HepG2 (cell line): ENCODE measurements around the gene LHFPL6. TPM values are rescaled to one million over a fixed set of nuclear protein-coding genes. Genes with fewer than 3 reads are reported as not detected.

Source experiments
- ATAC-seq: fragments of 200-7000 bp; cut with Tn5 transposase; 3 replicates; pipeline ENCODE4 v1.9.1; 2020; ENCODE audit warnings: mild to moderate bottlenecking, moderate library complexity
- BruUV-seq: library from RNA; stranded (reverse); fragments of 400-500 nt; replicated peaks from 2 replicates; lab custom pipeline; 2021; lab: Mats Ljungman, UMichigan
- CTCF ChIA-PET: fragments of 300-600 bp; formaldehyde crosslinking; extraction: SDS; loops from one replicate; lab custom pipeline; 2021; ENCODE audit warnings: low total read pairs, inconsistent platforms, low intra/inter-chr PET ratio; lab: Yijun Ruan, JAX
- POLR2A ChIA-PET: fragments of 350-600 bp; sonication (Branson Sonifier 250); formaldehyde crosslinking; loops from one replicate; lab custom pipeline; 2020; ENCODE audit warnings: antibody characterized with exemption, inconsistent platforms; lab: Yijun Ruan, JAX
- DNase-seq: peaks from one replicate; pipeline ENCODE4 v3.0.0-alpha.2; 2015; ENCODE audit warnings: low spot score
- FAIRE-seq: peaks from 3 replicates; lab custom pipeline; 2011; peaks lifted over from hg19 to GRCh38; lab: Jason Lieb, UNC
- H2AFZ ChIP-seq: one replicate; pipeline ENCODE4 v1.6.1; 2011; ENCODE audit warnings: low read length, inconsistent platforms
- H3K27ac ChIP-seq: fragments of 300-600 bp; 3 replicates; pipeline ENCODE4 v1.8.0; 2011; ENCODE audit warnings: mixed run types, mild to moderate bottlenecking, mixed read lengths, low read length, inconsistent platforms; ENCODE audit not compliant: insufficient read depth; ENCODE audit errors: extremely low read length
- H3K27me3 ChIP-seq, 2 experiments: fragments of 200-600 bp in 1 of 2; 2 replicates in 1 of 2; 3 replicates in 1 of 2; pipeline versions ENCODE4 v1.6.0 to v1.8.0; 2011; ENCODE audit warnings: low read length in 2 of 2, mild to moderate bottlenecking in 2 of 2, moderate library complexity in 2 of 2, inconsistent platforms in 1 of 2; ENCODE audit not compliant: insufficient read depth in 2 of 2, control insufficient read depth in 1 of 2
- H3K36me3 ChIP-seq, 2 experiments: fragments of 200-600 bp in 1 of 2; replicated peaks in 1 of 2; 2 replicates in 1 of 2; 3 replicates in 1 of 2; pipeline versions ENCODE4 v1.5.1 to v1.8.0; 2011; ENCODE audit warnings: low read length in 2 of 2, inconsistent platforms in 1 of 2; ENCODE audit not compliant: insufficient read depth in 2 of 2, control insufficient read depth in 1 of 2
- H3K4me1 ChIP-seq: 2 replicates; pipeline ENCODE4 v1.5.1; 2012; ENCODE audit warnings: low read length, inconsistent platforms; ENCODE audit not compliant: insufficient read depth
- H3K4me2 ChIP-seq: 2 replicates; pipeline ENCODE4 v1.6.0; 2011; ENCODE audit warnings: low read depth, low read length, inconsistent platforms
- H3K4me3 ChIP-seq, 3 experiments: fragments of 200-600 bp in 1 of 3; sonication (generic), shearing (Covaris generic) in 1 of 3; replicated peaks in 1 of 3; 2 replicates each; pipeline ENCODE4 v1.5.1; 2011 to 2016; ENCODE audit warnings: low read length in 3 of 3, inconsistent platforms in 2 of 3, low read depth in 2 of 3, mild to moderate bottlenecking in 2 of 3, control low read depth in 1 of 3, mixed read lengths in 1 of 3; ENCODE audit not compliant: insufficient read depth in 1 of 3
- H3K79me2 ChIP-seq: one replicate; pipeline ENCODE4 v1.6.1; 2011; ENCODE audit warnings: low read length, inconsistent platforms; ENCODE audit not compliant: insufficient read depth
- H3K9ac ChIP-seq: 2 replicates; pipeline ENCODE4 v1.6.0; 2011; ENCODE audit warnings: mild to moderate bottlenecking, low read depth, low read length, inconsistent platforms; ENCODE audit not compliant: insufficient read depth
- H3K9me3 ChIP-seq: 2 replicates; pipeline ENCODE4 v1.5.1; 2012; ENCODE audit warnings: mild to moderate bottlenecking, low read length
- H4K20me1 ChIP-seq: 2 replicates; pipeline ENCODE4 v1.6.0; 2011; ENCODE audit warnings: inconsistent platforms, mild to moderate bottlenecking, low read length, moderate library complexity; ENCODE audit not compliant: insufficient read depth
- KLF16 ChIP-seq, 2 experiments: sonication (generic) in 1 of 2; formaldehyde crosslinking in 1 of 2; IDR thresholded peaks; 2 replicates each; pipeline versions ENCODE4 v1.6.1 to v1.8.0; 2016 to 2023; ENCODE audit warnings: missing genetic modification reagents in 2 of 2, missing compliant biosample characterization in 1 of 2
- MAF1 ChIP-seq: sonication (generic); formaldehyde crosslinking; IDR thresholded peaks from 2 replicates; pipeline ENCODE4 v1.5.0; 2020; ENCODE audit warnings: missing genetic modification reagents, borderline replicate concordance
- POGK ChIP-seq: sonication (generic); formaldehyde crosslinking; conservative IDR thresholded peaks from 2 replicates; pipeline ENCODE4 v1.8.0; 2022; ENCODE audit warnings: mild to moderate bottlenecking, moderate library complexity, missing genetic modification reagents
- SRSF4 ChIP-seq: fragments of 200-400 bp; formaldehyde crosslinking; IDR thresholded peaks from one replicate; pipeline ENCODE4 v1.6.1; 2018; ENCODE audit warnings: mild to moderate bottlenecking, low read depth, low read length, moderate library complexity; ENCODE audit not compliant: poor library complexity, severe bottlenecking
- ZNF235 ChIP-seq: sonication (generic); formaldehyde crosslinking; IDR thresholded peaks from 2 replicates; pipeline ENCODE4 v1.8.1; 2023; ENCODE audit warnings: mild to moderate bottlenecking, missing genetic modification reagents, borderline replicate concordance
- ZUFSP ChIP-seq: sonication (generic); formaldehyde crosslinking; IDR thresholded peaks from 2 replicates; pipeline ENCODE4 v1.9.0; 2021; ENCODE audit warnings: missing genetic modification reagents, mild to moderate bottlenecking, borderline replicate concordance
- WGBS: methylation state at CpG from one replicate; pipeline ENCODE4 v1.1.6; 2017; ENCODE audit warnings: low lambda C conversion rate; 5-methylcytosine and 5-hydroxymethylcytosine counted together
- in situ Hi-C: cut with HindIII; loops from 2 replicates; pipeline ENCODE4 v1.10.0; 2017; ENCODE audit warnings: low pct_unique_long_range_greater_than_20kb; ENCODE audit not compliant: extremely low pct_ligation_motif_present
- intact Hi-C: fragments of 100-400 bp; cut with micrococcal nuclease; formaldehyde crosslinking; loops from one replicate; pipeline ENCODE4 v1.10.0; 2022; ENCODE audit not compliant: unreplicated experiment
- polyA plus RNA-seq, 8 experiments: library from polyadenylated mRNA; depleted of rRNA in 3 of 8; stranded (reverse) in 7 of 8; unstranded in 1 of 8; fragments of >200 nt; fragmentation: Illumina TruSeq in 4 of 8; extraction: Trizol in 4 of 8; gene quantifications; 2 replicates each; pipeline versions ENCODE4 v1.2.1 to v1.2.3, GENCODE V29; 2011 to 2016; ENCODE audit warnings: low read depth in 4 of 8, missing spikeins in 1 of 8, mixed read lengths in 1 of 8; ENCODE audit not compliant: insufficient read depth in 1 of 8
- total RNA-seq, 5 experiments: library from RNA; depleted of rRNA; stranded (reverse); fragments of >200 nt; fragmentation: Illumina TruSeq; extraction: Trizol; gene quantifications; 2 replicates each; pipeline ENCODE4 v1.2.3, GENCODE V29; 2016; ENCODE audit warnings: low read depth in 1 of 5

LHFPL6 gene
- total and polyA plus RNA-seq, 2 of the 13 experiments (the other 11 are each of a cell fraction or from before 2014, with no cell fraction given) = not detected

- H4K20me1 ChIP-seq = no peaks in the 10 kb centered on the region
- H3K9ac ChIP-seq = no peak overlapping the region
- H3K27me3 ChIP-seq = no peaks in the 10 kb centered on the region
- no peak for FAIRE-seq
- H3K79me2 ChIP-seq = no peaks in the 10 kb centered on the region
- H3K9me3 ChIP-seq = no peaks in the 10 kb centered on the region
- no TSS peak for BruUV-seq
- no peak overlapping the region for H3K4me2 ChIP-seq
- ChIA-PET CTCF (no interaction called here), POLR2A (no interaction called here)
- in situ Hi-C loops (no loop called here), intact Hi-C loops (no loop called here)
- H2AFZ ChIP-seq = no peak overlapping the region
- no peaks in the 10 kb centered on the region for H3K4me1 ChIP-seq
- peak; percentile 1 for DNase-seq
- no peaks in the 10 kb centered on the region for H3K36me3 ChIP-seq
- TF ChIP-seq MAF1 (no peak), ZUFSP (CRISPR knock-in tag) (no peak), ZNF235 (CRISPR knock-in tag) (no peak), SRSF4 (no peak), KLF16 (CRISPR knock-in tag; IDR thresholded peaks at IDR 0.05) (no peak), POGK (CRISPR knock-in tag) (no peak)
- ATAC-seq = no peak
- WGBS = 3% methylated on average over 6 of the region's 6 CpGs
- H3K27ac ChIP-seq = no peak overlapping the region
- H3K4me3 ChIP-seq = no peak overlapping the region
Measured at GRCh38 chr13:39565036-39565949, 37.7 kb downstream of the LHFPL6 start.
